IPS DF 6.9 (cell line): ENCODE results near the gene CTDP1.

Experiments
- DNase-seq: peaks from one replicate; pipeline ENCODE4 v3.0.0-alpha.2; 2013; ENCODE audit warnings: low read depth, low spot score
- H3K27ac ChIP-seq: one replicate; pipeline ENCODE4 v1.5.1; 2013; ENCODE audit warnings: low read length, control low read depth
- H3K27me3 ChIP-seq: 2 replicates; pipeline ENCODE4 v1.6.1; 2013; ENCODE audit warnings: mild to moderate bottlenecking, low read length; ENCODE audit not compliant: control insufficient read depth, insufficient read depth
- H3K36me3 ChIP-seq: 2 replicates; pipeline ENCODE4 v1.6.1; 2013; ENCODE audit warnings: low read length; ENCODE audit not compliant: control insufficient read depth, insufficient read depth
- H3K4me1 ChIP-seq: 2 replicates; pipeline ENCODE4 v1.6.1; 2013; ENCODE audit warnings: low read length; ENCODE audit not compliant: control insufficient read depth, insufficient read depth
- H3K4me3 ChIP-seq: 2 replicates; pipeline ENCODE4 v1.5.1; 2013; ENCODE audit warnings: mild to moderate bottlenecking, low read length
- H3K9me3 ChIP-seq: 2 replicates; pipeline ENCODE4 v1.6.1; 2013; ENCODE audit warnings: low read length, inconsistent platforms; ENCODE audit not compliant: control insufficient read depth, insufficient read depth
- WGBS: extraction: QIAGEN DNeasy Blood & Tissue Kit; methylation state at CpG from one replicate; pipeline ENCODE4 v1.1.7; 2013; ENCODE audit warnings: mixed read lengths, missing lambda C conversion rate; ENCODE audit not compliant: insufficient read length, insufficient coverage; 5-methylcytosine and 5-hydroxymethylcytosine counted together

The CTDP1 gene

DNA sequence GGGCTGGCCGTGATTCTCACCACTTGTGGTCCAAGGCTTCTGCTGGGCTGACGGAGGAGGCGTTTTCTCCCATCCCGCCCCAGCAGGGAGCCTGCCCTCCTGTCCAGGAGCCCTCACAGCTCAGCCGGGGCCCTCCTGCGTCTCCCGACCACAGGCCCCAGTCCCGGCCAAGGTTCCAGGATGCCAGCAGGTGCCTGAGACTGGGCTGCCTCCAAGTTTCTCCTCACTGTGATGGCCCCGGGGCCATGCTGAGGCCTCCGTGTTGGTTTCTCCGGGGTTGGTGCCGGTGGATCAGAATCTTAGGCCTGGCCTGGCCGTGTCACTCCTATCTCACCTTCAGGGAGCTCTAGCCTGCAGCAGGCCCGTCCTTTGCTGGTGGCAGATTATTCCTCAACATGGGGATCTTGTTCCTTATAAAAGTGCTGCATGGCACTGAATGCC, 124.0 kb downstream of the CTDP1 start:
- Histone ChIP-seq H3K36me3 (no peaks in the 10 kb centered on the region), H3K27ac (no peak overlapping the region), H3K4me3 (no peak overlapping the region; the same call in 1 of the 2 replicates), H3K9me3 (no peaks in the 10 kb centered on the region), H3K4me1 (no peaks in the 10 kb centered on the region), H3K27me3 (peaks cover 11% of the 10 kb centered on the region; the same call in 1 of the 2 replicates)
- WGBS = no CpG with 5 or more reads among the region's 14 CpGs
- no peak for DNase-seq
